HG03108 (cell line): Measurements from ENCODE around the gene MANBA.
"Not testable (repeated sequence)": the region's sequence is repeated elsewhere in the genome, so short reads cannot be mapped to it uniquely, and the experiment has no call there.

ENCODE experiments used
- ATAC-seq: cut with Tn5 transposase; IDR thresholded peaks from one replicate; pipeline ENCODE4 v1.9.1; 2021; ENCODE audit warnings: moderate library complexity; ENCODE audit not compliant: unreplicated experiment

The MANBA gene

DNA sequence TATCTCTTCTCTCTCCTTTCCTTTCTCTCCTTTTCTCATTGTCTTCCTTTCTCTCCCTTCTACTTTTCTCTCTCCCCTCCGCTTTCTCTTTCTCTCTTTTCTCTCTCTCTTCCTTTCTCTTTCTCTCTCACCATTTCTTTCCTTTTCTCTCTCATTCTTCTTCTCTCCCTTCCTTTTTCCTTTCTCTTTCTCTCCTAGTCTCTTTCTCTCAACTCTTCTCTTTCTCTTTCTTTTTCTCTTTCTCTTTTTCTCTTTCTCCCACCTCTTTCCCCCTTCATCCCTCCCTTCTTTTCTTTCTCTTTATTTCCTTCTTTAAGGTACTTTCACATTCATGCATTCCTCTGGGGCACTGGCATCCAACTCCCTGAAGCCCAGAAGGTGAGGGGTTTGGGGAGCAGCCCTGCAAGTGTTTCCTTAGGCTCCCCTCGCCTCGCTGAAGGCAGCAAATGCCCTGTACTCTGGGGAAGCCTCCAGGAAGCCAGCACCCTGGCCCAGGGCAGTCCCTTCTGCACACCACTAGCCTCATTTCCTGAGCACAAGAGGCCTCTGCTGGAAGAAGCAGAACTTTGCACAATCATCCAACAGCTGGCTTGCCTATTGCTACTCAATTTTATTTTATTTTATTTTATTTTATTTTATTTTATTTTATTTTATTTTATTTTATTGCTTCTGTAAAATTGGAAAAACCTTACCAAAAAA, 135.4 kb downstream of the MANBA start:
- peak; percentile 90 for ATAC-seq

DNA sequence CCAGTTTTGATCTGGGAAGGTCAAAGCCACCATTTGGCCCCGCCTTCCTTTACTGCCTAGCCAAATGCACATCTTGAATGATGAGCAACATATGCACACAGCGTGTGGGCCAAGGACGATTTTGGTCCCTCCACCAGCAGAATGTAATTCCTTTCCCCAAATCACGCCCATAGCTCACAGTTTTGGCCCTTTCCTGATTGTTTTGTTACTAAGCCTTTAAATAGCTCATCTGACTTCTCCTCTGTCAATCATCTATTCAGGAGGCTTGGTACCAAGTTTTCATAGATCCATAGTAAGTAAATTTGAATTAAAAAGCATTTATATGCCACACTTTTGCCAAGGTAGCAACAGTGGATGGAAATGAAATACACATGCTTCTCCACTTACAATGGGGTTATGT, 136.3 kb downstream of the MANBA start:
- ATAC-seq, result no peak

DNA sequence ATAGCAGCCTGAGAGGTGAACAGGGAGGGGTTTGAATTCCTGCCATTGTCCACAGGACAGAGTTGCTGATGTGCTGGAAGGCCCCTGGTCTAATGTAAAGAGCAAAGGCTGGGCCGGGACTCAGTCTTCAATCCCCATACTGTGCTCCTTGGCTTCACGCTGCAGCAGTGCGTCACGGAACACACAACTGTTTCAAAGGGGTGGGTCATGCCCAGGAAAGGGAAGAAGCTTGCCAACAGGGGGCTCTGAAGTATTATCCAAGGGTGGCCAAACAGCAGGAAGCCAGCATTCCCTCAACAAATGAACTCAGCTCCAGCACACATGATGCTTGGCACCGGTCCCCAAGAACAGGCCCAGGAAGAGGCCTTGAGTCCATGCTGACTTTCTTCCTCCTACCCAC, 137.1 kb downstream of the MANBA start:
- ATAC-seq, result no peak

DNA sequence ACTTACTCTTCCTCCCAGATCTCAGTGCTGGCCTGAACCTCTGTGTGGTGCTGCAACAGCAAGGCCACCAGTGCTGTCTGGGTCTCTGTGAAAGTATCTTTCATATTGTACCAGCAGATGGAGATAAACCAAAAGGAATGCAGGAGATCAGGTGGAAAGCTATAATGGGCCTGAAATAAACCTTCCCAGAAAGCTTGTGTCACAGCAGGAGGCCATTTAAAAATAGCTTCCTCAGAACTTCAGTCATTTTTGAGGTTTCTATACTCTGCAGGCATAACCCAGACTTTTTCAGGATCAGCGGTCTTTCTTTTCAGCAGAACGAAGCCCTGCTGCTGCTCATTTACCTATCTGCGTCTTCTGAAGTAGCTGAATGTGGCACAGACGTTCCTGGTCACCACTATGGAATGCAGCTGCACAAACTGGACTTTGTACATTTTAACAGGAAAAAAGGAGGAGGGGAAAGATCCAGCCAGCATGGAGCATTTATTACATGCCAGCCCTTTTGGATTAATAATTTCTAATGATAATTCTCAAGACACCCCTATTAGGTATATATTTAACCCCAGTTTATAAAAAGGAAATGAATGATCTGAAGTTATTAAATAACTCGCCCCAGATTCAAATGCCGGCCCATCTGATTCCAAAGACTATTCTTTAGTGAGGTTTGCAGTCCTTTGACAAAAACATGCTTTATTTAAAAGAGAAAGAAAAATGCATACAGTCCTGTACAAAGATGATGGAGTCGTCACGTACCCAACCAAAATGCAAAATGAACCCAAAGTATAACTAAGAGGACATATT, 139.9 kb downstream of the MANBA start:
- ATAC-seq, result peak; percentile 56

DNA sequence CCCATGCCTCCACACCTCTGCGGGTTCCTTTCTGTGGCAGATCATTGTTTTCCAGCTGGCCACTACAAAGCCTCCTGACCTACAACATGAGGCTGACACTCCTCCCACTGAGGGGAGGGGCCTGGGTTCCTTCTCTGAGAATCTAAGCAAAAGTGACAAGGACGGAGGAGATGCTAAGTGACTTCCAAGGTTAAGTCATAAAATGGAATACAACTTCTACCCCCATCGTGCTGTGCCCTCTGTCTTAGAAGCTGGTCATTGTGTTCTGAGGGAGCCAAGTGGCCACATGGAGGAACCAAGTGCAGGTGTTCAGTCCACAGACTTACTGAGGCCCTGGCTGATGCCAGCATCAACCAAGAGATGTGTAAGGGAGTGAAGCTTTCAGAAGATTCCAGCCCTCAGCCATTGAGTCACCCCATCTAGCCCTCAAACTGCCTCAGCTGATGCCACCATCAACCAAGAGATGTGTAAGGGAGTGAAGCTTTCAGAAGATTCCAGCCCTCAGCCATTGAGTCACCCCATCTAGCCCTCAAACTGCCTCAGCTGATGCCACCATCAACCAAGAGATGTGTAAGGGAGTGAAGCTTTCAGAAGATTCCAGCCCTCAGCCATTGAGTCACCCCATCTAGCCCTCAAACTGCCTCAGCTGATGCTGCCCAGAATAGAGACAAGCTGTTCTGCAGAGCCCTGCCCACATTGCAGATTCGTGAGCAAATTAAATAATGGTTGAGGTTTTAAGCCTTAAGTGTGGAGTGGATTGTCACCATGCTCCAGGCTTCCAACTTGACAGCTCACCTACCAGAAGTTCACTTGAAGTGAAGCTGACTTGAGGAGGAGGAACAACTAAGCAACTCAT, 140.8 kb downstream of the MANBA start:
- not testable (repeated sequence) for ATAC-seq

DNA sequence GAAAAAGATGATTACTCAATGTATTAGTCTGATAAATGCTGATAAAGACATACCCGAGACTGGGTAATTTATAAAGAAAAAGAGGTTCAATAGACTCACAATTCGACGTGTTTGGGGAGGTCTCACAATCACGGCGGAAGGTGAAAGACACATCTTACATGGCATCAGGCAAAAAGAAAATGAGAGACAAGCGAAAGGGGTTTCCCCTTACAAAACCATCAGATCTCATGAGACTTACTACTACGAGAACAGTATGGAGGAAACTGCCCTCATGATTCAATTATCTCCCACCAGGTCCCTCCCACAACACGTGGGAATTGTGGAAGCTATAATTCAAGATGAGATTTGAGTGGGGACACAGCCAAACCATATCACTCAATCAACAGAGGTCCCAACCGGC, 141.7 kb downstream of the MANBA start:
- not testable (repeated sequence) for ATAC-seq

DNA sequence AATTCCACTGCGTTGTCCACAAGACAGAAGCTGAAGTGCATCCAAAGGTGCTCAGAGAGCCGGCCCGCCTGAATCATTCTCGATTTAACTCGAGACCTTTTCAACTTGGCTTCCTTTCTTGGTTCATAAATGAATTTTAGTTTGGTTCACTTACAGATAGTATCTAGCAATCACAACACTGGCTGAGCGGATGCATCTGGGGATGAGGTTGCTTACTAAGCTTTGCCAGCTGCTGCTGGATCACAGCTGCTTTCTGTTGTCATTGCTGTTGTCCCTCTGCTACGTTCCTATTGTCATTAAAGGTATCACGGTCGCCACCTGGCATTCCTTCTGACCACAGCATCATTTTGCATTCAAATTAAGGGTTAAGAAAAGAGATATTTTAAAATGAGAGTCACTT, 144.1 kb downstream of the MANBA start:
- ATAC-seq, result no peak

DNA sequence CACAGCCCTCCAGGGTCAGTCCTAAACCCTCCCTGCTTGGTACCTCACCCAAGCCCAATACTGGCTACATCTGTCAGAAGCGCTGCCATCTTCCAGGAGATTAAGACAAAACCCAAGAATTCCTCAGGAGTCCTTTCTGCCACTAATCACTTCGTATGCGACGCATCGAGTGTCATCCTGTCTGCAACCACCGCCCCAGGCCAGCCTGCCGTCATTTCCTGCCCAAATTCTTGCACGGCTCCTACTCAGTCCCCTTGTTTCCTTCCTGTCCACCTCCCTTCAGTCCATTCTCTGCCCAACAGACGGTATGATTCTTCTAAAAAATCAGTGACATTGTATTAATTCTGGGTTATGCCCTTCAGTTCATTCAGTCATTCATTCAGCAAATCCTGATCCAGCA, 146.0 kb downstream of the MANBA start:
- ATAC-seq, result no peak

DNA sequence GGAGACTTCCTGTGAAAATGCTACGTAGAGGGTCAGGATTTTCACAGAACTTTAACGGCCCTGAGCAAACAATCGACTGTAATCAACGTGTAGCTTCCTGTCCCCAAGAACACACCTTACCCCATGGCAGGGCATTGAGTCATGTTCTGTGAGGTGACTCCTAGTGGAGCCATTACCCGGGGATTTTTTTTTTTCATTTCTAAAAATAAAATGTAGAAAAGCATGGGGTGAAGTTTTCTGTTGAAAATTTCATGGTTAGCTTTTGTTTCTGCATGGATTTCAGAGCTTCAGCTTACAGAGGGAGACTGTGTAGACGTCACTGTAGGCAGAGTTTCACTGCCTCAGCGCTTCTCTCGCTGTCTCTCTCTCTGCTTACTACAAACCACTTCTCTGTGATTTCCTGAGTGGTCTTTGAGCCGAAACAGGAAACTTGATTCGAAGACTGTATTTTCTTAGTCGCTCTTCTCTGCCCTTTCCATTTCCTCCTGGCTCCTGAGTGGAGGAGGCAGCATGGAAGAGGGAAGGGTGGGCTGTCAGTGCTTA, 147.9 kb downstream of the MANBA start:
- ATAC-seq, result no peak

DNA sequence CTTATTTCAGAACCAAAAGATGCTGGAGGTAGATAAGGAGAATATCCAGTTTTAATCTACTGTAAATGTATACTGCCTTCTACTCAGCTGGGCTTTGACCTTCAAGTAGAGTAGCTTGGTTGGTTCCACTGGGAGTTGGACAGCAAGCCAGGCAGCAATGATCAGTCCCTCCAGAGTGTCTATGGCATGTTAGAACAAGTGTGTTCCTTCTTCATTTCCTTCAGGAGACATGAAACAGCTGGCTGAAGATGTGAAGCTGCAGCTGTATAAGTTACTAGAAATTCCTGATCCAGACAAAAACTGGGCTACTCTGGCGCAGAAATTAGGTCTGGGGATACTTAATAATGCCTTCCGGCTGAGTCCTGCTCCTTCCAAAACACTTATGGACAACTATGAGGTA, 148.6 kb downstream of the MANBA start:
- ATAC-seq, result no peak

DNA sequence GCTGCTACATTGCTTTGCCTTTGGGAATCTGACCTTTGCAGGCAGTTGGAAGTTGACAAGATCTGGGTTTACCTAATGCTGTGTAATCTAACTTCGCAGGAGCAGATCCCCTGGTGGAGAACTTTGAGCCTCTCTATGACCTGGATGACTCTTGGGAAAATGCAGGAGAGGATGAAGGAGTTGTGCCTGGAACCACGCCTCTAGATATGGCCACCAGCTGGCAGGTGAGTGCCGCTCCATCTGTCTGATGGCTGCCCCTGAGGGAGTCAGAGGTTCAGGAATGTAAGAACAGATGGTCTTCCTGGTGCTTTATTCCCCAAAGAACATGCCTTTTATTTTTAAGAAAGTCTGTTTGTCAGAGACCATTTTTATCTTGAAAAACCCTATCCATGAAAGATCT, 150.3 kb downstream of the MANBA start:
- ATAC-seq, result no peak

DNA sequence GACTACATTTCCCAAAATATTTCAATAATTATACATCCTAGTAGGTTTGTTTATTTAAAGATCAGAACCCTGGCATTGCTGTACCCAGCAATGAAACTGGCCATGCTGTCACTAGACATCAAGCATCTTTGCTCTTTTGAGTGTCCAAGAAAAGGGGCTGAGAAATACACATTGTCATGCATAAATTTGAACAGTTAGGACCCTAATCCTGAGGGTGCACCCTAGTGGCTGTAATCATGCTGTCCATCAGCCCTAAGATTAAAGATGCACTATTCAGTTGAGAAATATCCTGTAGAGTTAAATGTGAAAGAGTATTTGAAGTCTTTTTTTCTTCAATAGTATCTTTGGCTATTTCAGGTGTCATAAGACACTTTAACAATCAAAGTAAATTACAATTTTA, 150.8 kb downstream of the MANBA start:
- ATAC-seq, result no peak

DNA sequence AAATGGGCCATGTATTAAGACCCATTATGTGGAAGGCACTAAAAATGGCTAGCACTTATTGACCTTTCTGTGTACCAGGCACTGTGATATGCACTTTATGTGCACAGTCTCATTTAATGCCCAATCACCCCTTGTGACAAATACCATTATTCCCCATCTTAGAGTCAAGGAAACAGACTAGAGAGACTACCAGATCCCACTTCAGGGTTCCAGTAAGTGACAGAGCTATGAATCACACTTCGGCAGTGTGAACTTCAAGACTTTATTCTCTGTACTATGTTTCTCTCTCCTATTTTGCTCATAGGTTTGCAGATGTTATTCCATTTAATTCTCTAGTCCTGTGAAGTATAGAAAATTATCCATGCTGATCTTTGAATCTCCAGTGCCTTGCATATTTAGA, 152.6 kb downstream of the MANBA start:
- no peak for ATAC-seq

DNA sequence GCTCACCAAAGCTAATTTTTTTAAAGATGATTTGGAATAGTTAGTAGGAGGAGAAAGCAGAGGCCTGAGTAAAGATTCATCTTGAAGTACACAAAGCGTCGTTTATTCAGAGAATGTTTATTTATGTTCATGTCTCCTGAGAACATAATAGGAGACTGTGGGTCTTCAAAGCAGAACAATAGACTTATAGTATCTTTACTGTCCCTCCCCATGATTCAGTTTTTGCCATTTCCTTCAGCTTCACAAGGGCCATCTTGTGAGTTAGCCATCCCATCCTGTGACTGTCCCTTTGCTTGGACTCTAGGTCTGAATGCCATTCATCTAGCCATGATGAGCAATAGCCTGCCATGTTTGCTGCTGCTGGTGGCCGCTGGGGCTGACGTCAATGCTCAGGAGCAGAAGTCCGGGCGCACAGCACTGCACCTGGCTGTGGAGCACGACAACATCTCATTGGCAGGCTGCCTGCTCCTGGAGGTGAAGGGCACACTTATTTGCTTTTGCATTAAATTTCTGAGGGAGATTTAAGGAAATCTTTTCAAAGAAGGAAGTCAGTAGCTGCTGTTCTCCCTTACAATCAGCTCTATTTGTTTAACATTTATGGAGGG, 153.8 kb downstream of the MANBA start:
- no peak for ATAC-seq

DNA sequence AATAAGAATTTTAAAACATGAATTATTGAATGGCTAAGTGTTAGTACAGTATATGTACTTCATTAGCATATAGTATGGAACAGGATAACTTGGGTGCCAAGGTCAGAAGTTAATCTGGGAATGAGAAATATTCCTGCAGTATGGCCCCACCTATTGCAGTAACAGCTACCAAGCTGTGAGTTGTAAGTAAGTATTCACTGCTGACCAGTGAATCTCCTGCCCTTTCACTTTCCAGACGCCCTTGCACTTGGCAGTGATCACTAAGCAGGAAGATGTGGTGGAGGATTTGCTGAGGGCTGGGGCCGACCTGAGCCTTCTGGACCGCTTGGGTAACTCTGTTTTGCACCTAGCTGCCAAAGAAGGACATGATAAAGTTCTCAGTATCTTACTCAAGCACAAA, 154.5 kb downstream of the MANBA start:
- ATAC-seq, result no peak

DNA sequence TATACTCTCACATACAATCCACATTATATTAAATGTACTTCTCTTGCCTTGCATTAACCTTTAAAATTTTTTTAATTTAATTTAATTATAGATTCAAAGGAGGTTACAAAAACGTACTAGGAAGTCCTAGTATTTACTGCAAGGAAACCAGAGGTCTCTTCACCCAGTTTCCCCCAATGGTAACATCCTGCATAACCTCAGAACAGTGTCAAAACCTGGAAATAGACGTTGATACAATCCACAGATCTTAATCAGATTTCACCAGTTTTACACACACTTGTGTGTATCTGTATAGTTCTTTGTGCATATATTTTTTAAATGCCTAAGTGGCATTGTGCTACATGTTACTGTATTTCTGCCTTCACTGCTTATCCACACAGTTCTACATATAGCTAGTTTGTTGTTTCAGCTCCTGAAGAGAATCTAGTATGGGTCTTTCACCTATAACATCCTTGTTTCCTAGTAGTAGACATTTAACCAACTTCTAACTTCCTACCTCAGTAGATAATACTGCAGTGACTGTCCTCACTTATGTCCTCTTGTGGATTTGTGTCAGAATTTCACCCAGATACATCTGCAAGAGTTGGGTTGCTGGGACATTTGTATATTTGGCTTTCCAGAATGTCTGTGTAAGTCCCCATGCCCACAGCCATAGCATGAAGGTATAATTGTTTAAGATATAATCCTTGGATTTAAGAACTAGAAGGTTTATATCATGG, 156.4 kb downstream of the MANBA start:
- no peak for ATAC-seq

DNA sequence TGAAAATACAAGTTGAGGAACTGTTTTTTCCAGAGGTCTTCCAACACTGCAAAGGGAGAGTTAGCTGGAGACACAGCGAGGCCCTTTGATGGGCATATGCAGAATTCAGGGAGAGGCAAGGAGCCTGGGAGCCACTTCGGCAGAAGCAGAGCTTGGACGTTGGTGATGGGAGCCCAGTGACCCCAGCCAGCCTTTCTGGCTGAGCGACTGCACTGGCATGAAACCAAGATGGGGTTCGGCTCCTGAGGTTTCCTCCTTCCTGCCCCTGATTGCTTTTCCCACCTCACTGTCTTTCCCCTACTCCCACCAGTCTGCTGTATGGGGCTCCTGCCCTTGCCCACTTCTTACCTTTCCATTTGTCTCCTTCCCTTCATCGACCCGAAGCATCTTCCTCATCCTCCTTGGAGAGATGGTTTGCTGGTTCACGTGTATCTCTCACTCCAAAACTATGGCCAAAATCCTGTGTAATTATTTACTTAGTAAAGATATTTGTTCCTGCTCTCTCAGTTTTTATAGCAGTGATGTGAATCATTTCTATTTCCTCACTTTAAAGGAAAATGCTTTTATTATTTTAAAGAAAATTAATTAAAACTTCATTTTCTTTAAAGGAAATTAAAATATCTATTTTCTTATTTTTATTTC, 159.1 kb downstream of the MANBA start:
- ATAC-seq, result no peak

DNA sequence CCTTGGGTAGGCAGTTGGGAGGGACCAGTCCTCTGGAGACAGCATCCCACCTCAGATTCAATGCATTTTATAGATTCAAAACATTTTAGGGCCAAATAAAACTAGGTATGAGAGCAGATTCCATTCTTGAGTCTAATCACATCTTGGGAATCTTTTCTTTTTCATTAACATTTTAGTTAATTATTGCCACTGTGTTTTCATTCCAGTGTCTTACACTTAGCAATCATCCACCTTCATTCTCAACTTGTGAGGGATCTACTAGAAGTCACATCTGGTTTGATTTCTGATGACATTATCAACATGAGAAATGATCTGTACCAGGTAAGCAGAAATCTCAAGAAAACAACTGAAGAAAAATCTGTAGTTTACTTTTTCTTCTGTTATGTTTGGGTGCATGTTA, 160.1 kb downstream of the MANBA start:
- ATAC-seq, result no peak

DNA sequence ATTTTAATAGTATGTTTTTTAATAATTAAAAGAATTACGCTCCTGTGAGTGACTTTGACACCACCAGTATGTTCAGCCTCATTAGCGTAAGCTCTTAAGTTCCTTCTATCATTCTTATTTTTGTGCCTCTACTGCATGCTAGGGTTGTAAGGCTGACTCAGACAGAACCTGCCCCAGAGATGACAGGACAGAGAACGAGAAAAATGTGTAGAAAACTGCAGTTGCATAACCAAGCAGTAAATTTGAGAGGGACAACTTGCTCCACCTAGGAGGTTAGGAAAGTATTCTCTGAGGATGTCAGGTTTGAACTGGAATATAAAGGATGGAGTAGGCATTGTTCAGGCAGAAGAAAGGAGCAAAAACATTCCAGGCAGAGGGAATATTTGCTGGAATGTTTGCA, 160.9 kb downstream of the MANBA start:
- no peak for ATAC-seq

DNA sequence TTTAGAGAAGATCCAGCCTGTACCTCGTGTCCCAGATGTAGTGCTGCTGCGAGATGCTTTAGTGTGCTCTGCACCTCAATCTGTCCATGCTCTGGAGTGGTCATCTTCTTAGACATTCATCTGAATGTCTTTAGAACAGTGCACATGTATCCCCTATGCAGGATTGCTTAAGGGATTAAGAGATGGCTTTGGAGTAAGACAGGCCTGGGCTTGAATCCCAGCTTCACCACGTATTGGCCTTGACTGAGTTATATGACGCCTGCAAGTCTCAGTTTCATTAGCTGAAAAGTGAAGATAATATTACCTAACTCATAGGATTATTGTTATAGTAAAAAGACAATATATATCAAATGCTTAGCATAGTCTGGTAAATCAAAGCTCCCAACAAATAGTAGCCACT, 161.3 kb downstream of the MANBA start:
- no peak for ATAC-seq
